Islet precursor cell (in vitro differentiated cells): Measurements from ENCODE around the gene TMC3.

ENCODE experiments used
- DNase-seq: peaks from one replicate; pipeline ENCODE4 v3.0.0-alpha.2; 2018

The TMC3 gene

GRCh38 chr15:81297147-81297572 lies 76.9 kb downstream of the TMC3 start:
- no peak for DNase-seq

GRCh38 chr15:81296673-81297072 lies 77.3 kb downstream of the TMC3 start:
- no peak for DNase-seq

GRCh38 chr15:81296186-81296585 lies 77.8 kb downstream of the TMC3 start:
- no peak for DNase-seq

- no peak for DNase-seq
Observed at GRCh38 chr15:81295486-81296121, 78.4 kb downstream of the TMC3 start.

- no peak for DNase-seq
Observed at GRCh38 chr15:81294516-81294880, 79.5 kb downstream of the TMC3 start.

- no peak for DNase-seq
Observed at GRCh38 chr15:81293728-81294515, 80.1 kb downstream of the TMC3 start.

- DNase-seq = no peak
Observed at GRCh38 chr15:81292523-81293001, 81.5 kb downstream of the TMC3 start.

- no peak for DNase-seq
Observed at GRCh38 chr15:81291916-81292522, 82.0 kb downstream of the TMC3 start.

GRCh38 chr15:81289910-81290309 lies 84.1 kb downstream of the TMC3 start:
- DNase-seq = no peak

- no peak for DNase-seq
Observed at GRCh38 chr15:81288616-81289015, 85.4 kb downstream of the TMC3 start.

GRCh38 chr15:81288040-81288439 lies 86.0 kb downstream of the TMC3 start:
- DNase-seq = no peak

GRCh38 chr15:81286621-81287121 lies 87.3 kb downstream of the TMC3 start:
- DNase-seq = no peak

- no peak for DNase-seq
Observed at GRCh38 chr15:81285461-81285860, 88.6 kb downstream of the TMC3 start.

GRCh38 chr15:81284256-81285031 lies 89.6 kb downstream of the TMC3 start:
- no peak for DNase-seq

GRCh38 chr15:81282911-81283310 lies 91.1 kb downstream of the TMC3 start:
- DNase-seq = peak; percentile 33

- DNase-seq = peak; percentile 38
Observed at GRCh38 chr15:81282606-81282895, 91.5 kb downstream of the TMC3 start.

GRCh38 chr15:81281766-81282605 lies 92.0 kb downstream of the TMC3 start:
- peak; percentile 72 for DNase-seq

GRCh38 chr15:81281456-81281735 lies 92.6 kb downstream of the TMC3 start:
- no peak for DNase-seq
